MM.1S (cell line): Measurements from ENCODE around the gene SPOCK1.

Experiments
- CTCF ChIP-seq: fragments of 300-600 bp; sonication (generic); IDR thresholded peaks from 2 replicates; pipeline ENCODE4 v1.5.1; 2016; ENCODE audit warnings: antibody characterized with exemption, low read length, mixed read lengths
- EZH2 ChIP-seq: fragments of 300-600 bp; sonication (generic); optimal IDR thresholded peaks from 2 replicates; pipeline ENCODE3; 2017; ENCODE audit warnings: low read depth, mild to moderate bottlenecking, antibody characterized with exemption, low read length, mixed read lengths
- EZH2phosphoT487 ChIP-seq: fragments of 300-600 bp; sonication (generic); IDR thresholded peaks from 2 replicates; pipeline ENCODE4 v1.6.1; 2018; ENCODE audit warnings: antibody characterized with exemption, low read length

GRCh38 chr5:137402436-137403187 lies 96.5 kb downstream of the SPOCK1 start:
- TF ChIP-seq CTCF (no peak), EZH2 (no peak), EZH2phosphoT487 (no peak)
